GM23338 (cell line): ENCODE measurements around the gene COL4A5. TPM values are rescaled to one million over a fixed set of nuclear protein-coding genes. Genes with fewer than 3 reads are reported as not detected.

Experiments used
- POLR2AphosphoS5 ChIP-seq: IDR thresholded peaks from 2 replicates; pipeline ENCODE4 v1.6.1; 2016; ENCODE audit warnings: antibody characterized with exemption, low read depth
- polyA plus RNA-seq: library from polyadenylated mRNA; unstranded; fragments of >200 nt; fragmentation: Nextera tagmentation; extraction: Ambion mirVana; gene quantifications from 2 replicates; pipeline ENCODE4 v1.2.1, GENCODE V29; 2016
- small RNA-seq: library from RNA; depleted of rRNA; stranded (forward); fragments of <200 nt; gene quantifications from one replicate; pipeline ENCODE3, GENCODE V24; 2014; ENCODE audit warnings: low replicate concordance
- total RNA-seq: library from RNA; depleted of rRNA; stranded (reverse); fragments of >200 nt; shearing (Covaris generic); gene quantifications from 2 replicates; pipeline ENCODE4 v1.2.3, GENCODE V29; 2014; rRNA removed
- TF ChIP-seq, protein P1 (sequence below), 2 experiments: fragments of 200-600 bp in 1 of 2; sonication (generic) in 1 of 2; conservative IDR thresholded peaks; 2 replicates each; pipeline versions ENCODE4 v1.5.1 to v1.6.1; 2016 to 2017; ENCODE audit warnings: antibody characterized with exemption in 2 of 2, low read depth in 2 of 2, mild to moderate bottlenecking in 2 of 2, moderate library complexity in 1 of 2

Gene COL4A5
- total and polyA plus RNA-seq, 2 experiments from 2014 or later = 15.5 to 48.1 TPM

DNA sequence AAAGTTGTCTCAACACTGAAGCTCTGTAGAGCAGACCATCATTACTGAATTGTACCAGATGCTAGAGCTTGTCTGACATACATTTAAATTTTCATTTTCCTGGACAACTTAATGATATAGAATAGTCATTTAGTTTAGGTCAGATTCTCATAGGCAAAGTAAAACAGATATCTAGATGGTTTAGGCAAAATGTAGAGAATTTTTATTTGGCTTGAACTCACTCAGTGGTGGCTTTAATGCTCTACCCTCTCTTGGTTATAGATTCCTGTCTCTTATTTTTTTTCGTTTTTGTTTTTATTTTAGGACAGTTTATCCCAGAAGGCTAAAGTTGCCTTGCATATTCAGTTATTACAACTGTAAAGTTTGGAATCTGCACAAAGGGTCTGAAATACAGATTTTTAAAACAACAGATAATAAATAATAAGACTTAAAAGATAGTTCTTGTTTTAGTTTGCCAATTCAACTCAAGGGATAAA is 300.7 kb downstream of the COL4A5 start (continued):
- TF ChIP-seq, protein P1, sequence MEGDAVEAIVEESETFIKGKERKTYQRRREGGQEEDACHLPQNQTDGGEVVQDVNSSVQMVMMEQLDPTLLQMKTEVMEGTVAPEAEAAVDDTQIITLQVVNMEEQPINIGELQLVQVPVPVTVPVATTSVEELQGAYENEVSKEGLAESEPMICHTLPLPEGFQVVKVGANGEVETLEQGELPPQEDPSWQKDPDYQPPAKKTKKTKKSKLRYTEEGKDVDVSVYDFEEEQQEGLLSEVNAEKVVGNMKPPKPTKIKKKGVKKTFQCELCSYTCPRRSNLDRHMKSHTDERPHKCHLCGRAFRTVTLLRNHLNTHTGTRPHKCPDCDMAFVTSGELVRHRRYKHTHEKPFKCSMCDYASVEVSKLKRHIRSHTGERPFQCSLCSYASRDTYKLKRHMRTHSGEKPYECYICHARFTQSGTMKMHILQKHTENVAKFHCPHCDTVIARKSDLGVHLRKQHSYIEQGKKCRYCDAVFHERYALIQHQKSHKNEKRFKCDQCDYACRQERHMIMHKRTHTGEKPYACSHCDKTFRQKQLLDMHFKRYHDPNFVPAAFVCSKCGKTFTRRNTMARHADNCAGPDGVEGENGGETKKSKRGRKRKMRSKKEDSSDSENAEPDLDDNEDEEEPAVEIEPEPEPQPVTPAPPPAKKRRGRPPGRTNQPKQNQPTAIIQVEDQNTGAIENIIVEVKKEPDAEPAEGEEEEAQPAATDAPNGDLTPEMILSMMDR (conservative IDR thresholded peaks at IDR 0.05; ENCODE audit: low read depth in 2 of 2) = no peak
- TF ChIP-seq POLR2AphosphoS5 = no peak

Small RNA genes within 50 kb of the gene (small RNA-seq; reads per million reads assigned to genes)
- not detected for gene RF00019

Other genes starting within 250 kb of the COL4A5 start
- 11.1 and 15.2 TPM in 2 replicates for gene COL4A6, start 1.4 kb upstream of the COL4A5 start, total RNA-seq
- 2.8 and 4.1 TPM in 2 replicates for gene COL4A6, start 1.4 kb upstream of the COL4A5 start, polyA plus RNA-seq